ENCODE measurements around the gene C2CD2L.
A peak's percentile ranks its signal among the peaks of the same experiment; 100 is the strongest.

GRCh38 chr11:119091966-119092879 is 14.9 kb upstream of the C2CD2L start:
- TF ChIP-seq POLR2A (IDR thresholded peaks at IDR 0.05; ENCODE audit: low read length) (peak; percentile 21), GATA1 (IDR thresholded peaks at IDR 0.05; ENCODE audit: low read depth, low read length) (no peak)

All from erythroblast (primary cell).